ENCODE results near the gene GH2. TPM values are rescaled to one million over a fixed set of nuclear protein-coding genes. Genes with fewer than 3 reads are reported as not detected.
"Not testable (repeated sequence)": the region's sequence is repeated elsewhere in the genome, so short reads cannot be mapped to it uniquely, and the experiment has no call there.

GH2 gene
- total RNA-seq, 1 donor from 2014 or later = not detected

DNA sequence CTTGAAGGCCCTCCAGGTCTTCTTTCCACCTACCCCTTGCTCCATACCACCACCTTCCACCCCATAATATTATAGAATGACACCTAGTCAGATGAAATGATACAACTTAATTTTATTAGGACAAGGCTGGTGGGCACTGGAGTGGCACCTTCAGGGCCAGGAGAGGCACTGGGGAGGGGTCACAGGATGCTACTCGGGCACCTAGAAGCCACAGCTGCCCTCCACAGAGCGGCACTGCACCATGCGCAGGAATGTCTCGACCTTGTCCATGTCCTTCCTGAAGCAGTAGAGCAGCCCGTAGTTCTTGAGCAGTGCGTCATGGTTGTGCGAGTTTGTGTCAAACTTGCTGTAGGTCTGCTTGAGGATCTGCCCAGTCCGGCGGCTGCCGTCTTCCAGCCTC, 13.1 kb upstream of the GH2 start:
- not testable (repeated sequence) for DNase-seq (ENCODE audit: low read depth); H3K27me3 ChIP-seq (ENCODE audit: control insufficient read depth, insufficient read depth, low read length); H3K4me3 ChIP-seq (ENCODE audit: low read depth, low read length); H3K36me3 ChIP-seq (ENCODE audit: control insufficient read depth, insufficient read depth, low read length); FAIRE-seq

DNA sequence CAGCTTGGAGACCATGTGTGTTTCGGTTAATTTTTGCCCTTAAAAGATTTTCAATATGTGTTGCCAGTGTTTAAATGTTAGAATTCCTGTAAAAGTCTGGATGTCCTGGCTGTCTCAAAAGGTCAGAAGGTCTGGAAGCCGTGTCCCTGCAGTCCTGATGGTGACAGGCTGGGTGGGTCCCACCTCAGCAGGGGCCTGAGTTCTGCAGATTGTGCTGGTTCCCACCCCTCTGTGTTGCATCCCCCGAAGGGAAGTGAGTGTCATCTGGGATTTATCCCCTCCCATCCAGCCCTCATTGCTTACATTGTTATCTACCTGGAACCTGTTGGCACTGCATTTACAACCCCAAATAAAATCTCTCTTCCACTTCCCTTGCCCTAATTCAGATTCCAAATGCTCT, 12.3 kb upstream of the GH2 start:
- H3K36me3 ChIP-seq (ENCODE audit: control insufficient read depth, insufficient read depth, low read length); H3K27me3 ChIP-seq (ENCODE audit: control insufficient read depth, insufficient read depth, low read length); DNase-seq (ENCODE audit: low read depth); H3K4me3 ChIP-seq (ENCODE audit: low read depth, low read length); FAIRE-seq: not testable (repeated sequence)

DNA sequence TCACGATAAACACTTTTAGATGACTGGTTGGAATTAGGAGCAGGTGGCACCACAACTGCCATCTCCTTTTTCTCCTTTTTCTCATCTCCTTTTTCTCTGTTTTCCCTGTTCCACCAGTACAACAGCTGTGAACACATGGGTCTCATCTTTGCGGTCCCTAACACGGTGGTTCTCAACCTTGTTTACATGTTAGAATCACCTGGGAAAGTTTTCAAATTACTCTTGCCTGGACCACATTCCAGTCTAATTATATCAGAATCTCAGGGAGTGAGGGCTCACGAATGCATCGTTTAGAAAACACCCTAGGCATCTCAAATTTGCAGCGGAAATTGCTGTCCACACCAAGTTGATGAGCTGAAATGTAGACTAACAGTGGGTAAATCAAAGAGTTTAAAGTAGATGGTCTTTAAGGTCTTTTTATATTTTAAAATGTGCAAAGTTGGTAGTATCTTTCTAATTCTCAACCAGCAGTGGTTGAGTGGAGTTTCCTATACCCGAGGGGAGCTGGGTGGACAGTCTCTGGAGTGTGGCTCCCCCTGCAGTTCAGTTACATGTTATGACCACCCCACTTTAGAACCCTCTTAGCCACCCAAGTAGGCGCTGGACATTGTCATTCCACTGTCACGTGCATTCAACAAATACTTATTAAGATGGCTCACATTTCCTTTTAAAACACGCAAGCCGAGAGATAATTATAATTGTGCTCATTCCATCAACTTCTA, 10.7 kb upstream of the GH2 start:
- H3K27me3 ChIP-seq (ENCODE audit: control insufficient read depth, insufficient read depth, low read length); FAIRE-seq; H3K4me3 ChIP-seq (ENCODE audit: low read depth, low read length); H3K36me3 ChIP-seq (ENCODE audit: control insufficient read depth, insufficient read depth, low read length): not testable (repeated sequence)
- DNase-seq (ENCODE audit: low read depth) = peak; percentile 5

DNA sequence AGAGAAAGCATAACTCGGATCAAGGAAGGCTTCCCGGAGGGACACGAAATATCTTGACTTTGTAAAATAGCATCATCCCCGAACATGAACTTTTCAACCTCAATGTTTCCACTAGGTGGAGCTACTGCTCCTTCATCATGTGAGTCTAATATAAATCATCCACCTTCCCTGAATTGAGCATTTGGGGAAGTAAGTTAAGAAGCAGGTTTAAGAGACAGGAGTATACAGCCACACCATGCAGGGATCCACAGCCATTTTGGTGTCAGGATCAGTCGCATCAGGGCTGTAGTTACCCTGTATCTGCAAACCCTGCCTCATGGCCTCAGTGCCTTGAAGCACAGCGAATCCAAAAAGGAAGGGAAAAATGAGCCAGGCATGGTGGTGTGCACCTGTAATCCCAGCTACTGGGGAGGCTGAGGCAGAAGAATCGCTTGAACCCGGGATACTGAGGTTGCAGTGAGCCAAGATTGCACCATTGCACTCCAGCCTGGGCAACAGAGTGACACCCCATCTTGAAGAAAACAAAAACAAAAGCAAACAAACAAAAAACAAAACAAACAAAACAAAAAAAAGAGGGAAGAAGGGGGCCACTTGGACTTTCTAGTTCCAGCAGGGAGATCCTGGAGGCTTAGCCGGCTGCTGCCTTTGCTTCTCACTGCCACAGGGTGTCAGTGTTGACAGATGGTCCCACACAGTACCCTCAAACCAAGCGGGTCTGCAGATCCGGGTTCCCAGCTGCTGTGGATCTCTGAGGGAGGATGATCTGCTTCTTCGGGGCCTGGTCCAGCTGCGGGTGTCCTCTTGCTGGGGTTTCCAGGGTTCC, 7.5 kb upstream of the GH2 start:
- H3K36me3 ChIP-seq (ENCODE audit: control insufficient read depth, insufficient read depth, low read length); FAIRE-seq; H3K27me3 ChIP-seq (ENCODE audit: control insufficient read depth, insufficient read depth, low read length); H3K4me3 ChIP-seq (ENCODE audit: low read depth, low read length): not testable (repeated sequence)
- TF ChIP-seq, protein P1, sequence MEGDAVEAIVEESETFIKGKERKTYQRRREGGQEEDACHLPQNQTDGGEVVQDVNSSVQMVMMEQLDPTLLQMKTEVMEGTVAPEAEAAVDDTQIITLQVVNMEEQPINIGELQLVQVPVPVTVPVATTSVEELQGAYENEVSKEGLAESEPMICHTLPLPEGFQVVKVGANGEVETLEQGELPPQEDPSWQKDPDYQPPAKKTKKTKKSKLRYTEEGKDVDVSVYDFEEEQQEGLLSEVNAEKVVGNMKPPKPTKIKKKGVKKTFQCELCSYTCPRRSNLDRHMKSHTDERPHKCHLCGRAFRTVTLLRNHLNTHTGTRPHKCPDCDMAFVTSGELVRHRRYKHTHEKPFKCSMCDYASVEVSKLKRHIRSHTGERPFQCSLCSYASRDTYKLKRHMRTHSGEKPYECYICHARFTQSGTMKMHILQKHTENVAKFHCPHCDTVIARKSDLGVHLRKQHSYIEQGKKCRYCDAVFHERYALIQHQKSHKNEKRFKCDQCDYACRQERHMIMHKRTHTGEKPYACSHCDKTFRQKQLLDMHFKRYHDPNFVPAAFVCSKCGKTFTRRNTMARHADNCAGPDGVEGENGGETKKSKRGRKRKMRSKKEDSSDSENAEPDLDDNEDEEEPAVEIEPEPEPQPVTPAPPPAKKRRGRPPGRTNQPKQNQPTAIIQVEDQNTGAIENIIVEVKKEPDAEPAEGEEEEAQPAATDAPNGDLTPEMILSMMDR (IDR thresholded peaks at IDR 0.05; ENCODE audit: insufficient read depth, low read length, severe bottlenecking) = peak; percentile 37
- peak; percentile 19 for DNase-seq (ENCODE audit: low read depth)

DNA sequence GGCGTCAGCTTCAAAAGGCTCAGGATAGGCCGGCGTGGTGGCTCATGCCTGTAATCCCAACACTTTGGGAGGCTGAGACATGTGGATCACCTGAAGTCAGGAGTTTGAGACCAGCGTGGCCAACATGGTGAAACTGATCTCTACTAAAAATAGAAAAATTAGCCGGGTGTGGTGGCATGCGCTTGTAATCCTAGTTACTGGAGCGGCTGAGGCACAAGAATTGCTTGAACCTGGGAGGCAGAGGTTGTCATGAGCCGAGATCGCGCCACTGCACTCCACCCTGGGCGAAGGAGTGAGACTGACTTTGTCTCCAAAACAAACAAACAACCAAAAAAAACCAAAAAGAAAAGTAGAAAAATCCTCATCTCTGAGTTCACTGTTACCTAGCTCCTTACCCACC, 3.4 kb upstream of the GH2 start:
- FAIRE-seq; DNase-seq (ENCODE audit: low read depth); H3K4me3 ChIP-seq (ENCODE audit: low read depth, low read length); H3K27me3 ChIP-seq (ENCODE audit: control insufficient read depth, insufficient read depth, low read length); H3K36me3 ChIP-seq (ENCODE audit: control insufficient read depth, insufficient read depth, low read length): not testable (repeated sequence)

DNA sequence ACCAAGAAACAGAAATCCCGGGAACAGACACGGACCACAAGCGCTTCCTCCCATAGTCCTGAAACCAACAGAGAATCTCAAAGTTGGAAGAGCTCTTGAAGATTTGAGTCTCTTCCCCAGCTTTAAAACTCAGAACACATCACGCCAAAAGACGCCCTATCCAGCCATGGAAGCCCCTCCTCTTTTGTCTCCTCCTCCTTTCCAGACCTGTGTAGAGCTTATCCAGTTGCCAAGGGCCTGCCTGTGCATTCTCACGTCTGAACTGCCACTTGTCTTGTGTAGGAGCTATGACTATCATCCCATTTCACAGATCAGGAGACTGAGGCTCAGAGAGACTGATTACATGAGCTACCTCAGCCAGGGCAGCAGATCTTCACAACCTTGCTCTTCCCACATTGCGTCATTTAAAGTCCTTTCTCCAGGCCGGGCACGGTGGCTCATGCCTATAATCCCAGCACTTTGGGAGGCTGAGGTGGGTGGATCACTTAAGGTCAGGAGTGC, 932 bp upstream of the GH2 start:
- not testable (repeated sequence) for H3K36me3 ChIP-seq (ENCODE audit: control insufficient read depth, insufficient read depth, low read length); DNase-seq (ENCODE audit: low read depth); H3K4me3 ChIP-seq (ENCODE audit: low read depth, low read length); FAIRE-seq; H3K27me3 ChIP-seq (ENCODE audit: control insufficient read depth, insufficient read depth, low read length)

DNA sequence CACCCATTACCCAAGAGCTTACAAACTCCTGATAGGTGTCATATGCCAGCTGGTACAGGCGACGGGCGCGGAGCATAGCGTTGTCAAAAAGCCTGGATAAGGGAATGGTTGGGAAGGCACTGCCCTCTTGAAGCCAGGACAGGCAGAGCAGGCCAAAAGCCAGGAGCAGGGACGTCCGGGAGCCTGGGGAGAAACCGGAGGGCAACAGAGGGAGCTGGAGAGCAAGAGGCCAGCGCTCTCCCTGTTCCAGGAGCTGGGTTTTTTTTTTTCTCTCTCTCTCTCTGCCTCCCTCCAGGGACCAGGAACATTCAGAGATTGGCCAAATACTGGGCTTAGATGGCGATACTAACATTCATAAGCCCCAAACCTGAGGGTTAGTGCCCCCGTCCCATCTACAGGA, 407 bp downstream of the GH2 start:
- H3K36me3 ChIP-seq (ENCODE audit: control insufficient read depth, insufficient read depth, low read length); FAIRE-seq; H3K27me3 ChIP-seq (ENCODE audit: control insufficient read depth, insufficient read depth, low read length): not testable (repeated sequence)

DNA sequence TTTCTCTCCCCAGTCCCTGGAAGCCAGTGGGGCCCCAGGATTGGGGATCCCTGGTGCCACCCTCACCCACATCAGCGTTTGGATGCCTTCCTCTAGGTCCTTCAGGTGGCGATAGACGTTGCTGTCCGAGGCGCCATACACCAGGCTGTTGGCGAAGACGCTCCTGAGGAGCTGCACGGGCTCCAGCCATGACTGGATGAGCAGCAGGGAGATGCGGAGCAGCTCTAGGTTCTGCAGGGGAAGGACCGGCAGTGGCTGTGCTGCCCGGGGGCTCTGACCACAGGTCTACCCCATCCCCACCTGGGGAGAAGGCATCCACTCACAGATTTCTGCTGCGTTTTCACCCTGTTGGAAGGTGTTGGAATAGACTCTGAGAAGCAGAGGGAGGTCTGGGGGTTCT, 1.0 kb downstream of the GH2 start:
- no peak for DNase-seq (ENCODE audit: low read depth)
- Histone ChIP-seq H3K4me3 (ENCODE audit: low read depth, low read length) (no peak overlapping the region), H3K27me3 (ENCODE audit: control insufficient read depth, insufficient read depth, low read length) (no peaks in the 10 kb centered on the region), H3K36me3 (ENCODE audit: control insufficient read depth, insufficient read depth, low read length) (no peaks in the 10 kb centered on the region)
- TF ChIP-seq, protein P1 (IDR thresholded peaks at IDR 0.05; ENCODE audit: insufficient read depth, low read length, severe bottlenecking) = no peak
- FAIRE-seq = no peak

More for the DNA sequence above, 407 bp downstream of the GH2 start:
- not testable (repeated sequence) for DNase-seq (ENCODE audit: low read depth); H3K4me3 ChIP-seq (ENCODE audit: low read depth, low read length)

DNA sequence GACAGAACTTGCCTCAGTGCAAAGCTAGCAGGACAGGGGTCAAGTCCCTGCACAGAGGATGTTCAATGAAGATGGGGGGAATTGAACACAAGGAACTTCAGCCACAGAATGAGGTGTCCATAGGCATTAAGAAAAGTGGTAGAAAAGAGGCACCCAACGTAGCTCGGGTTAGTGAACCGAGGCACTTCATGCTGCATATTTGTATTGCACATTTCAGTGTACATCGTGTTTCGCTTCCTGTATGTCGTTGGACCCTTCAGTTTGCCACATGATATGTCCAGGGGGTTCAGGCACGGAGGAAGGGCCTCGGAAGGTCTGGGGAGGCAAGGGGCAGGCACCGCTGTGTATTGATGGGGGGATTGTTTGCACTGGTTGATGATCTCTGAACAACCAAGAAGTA, 3.3 kb downstream of the GH2 start:
- not testable (repeated sequence) for H3K36me3 ChIP-seq (ENCODE audit: control insufficient read depth, insufficient read depth, low read length); H3K4me3 ChIP-seq (ENCODE audit: low read depth, low read length); DNase-seq (ENCODE audit: low read depth); FAIRE-seq; H3K27me3 ChIP-seq (ENCODE audit: control insufficient read depth, insufficient read depth, low read length)

DNA sequence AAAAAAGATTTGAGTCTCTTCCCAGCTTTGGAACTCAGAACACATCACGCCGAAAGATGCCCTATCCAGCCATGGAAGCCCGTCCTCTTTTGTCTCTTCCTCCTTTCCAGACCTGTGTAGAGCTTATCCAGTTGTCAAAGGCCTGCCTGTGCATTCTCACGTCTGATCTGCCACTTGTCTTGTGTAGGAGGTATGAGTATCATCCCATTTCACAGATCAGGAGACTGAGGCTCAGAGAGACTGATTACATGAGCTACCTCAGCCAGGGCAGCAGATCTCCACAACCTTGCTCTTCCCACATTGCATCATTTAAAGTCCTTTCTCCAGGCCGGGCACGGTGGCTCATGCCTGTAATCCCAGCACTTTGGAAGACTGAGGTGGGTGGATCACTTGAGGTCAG, 7.1 kb downstream of the GH2 start:
- not testable (repeated sequence) for H3K36me3 ChIP-seq (ENCODE audit: control insufficient read depth, insufficient read depth, low read length); FAIRE-seq; DNase-seq (ENCODE audit: low read depth); H3K27me3 ChIP-seq (ENCODE audit: control insufficient read depth, insufficient read depth, low read length); H3K4me3 ChIP-seq (ENCODE audit: low read depth, low read length)

DNA sequence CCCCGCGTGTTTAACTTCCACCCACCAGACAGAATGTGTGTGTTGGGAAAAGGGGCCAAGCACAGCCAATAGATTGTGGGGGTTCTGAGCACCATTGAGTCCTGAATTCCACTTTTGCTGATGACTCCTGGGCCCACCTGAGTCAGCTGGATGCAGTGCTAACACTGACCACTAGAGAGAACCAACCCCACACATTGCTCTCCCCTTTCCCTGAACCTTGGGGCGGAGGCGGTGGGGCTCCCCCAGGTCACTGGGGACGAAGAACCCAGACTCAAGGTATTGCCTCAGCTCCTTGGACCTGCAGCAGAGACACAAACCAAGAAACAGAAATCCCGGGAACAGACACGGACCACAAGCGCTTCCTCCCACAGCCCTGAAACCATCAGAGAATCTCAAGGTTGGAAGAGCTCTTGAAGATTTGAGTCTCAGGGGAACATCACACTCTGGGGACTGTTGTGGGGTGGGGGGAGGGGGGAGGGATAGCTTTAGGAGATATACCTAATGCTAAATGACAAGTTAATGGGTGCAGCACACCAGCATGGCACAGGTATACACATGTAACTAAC, 7.6 kb downstream of the GH2 start:
- not testable (repeated sequence) for H3K36me3 ChIP-seq (ENCODE audit: control insufficient read depth, insufficient read depth, low read length); H3K4me3 ChIP-seq (ENCODE audit: low read depth, low read length); H3K27me3 ChIP-seq (ENCODE audit: control insufficient read depth, insufficient read depth, low read length); FAIRE-seq; DNase-seq (ENCODE audit: low read depth)

DNA sequence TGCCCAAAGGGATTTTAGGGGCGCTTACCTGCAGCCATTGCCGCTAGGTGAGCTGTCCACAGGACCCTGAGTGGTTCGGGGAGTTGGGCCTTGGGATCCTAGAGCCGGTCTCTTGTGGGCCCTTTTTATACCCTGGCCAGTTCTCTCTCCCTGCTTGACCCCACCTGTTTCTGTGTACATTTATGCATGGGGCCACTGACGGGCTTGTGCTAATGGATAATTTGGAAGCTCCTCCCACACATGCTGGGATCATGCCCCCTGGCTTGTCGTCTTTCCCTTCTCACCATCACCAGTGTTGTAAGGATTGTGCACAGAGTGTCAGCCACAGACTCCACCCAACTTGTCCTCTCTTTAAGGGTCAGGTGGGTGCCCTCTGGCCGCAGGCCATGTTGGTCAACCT, 8.2 kb downstream of the GH2 start, which contains the start of gene CSH2:
CSH2 (minus strand) TSS at position 101 of the 400 bp plus-strand sequence; CDS start at position 38, 63 bp downstream.
- not testable (repeated sequence) for FAIRE-seq; H3K36me3 ChIP-seq (ENCODE audit: control insufficient read depth, insufficient read depth, low read length); H3K4me3 ChIP-seq (ENCODE audit: low read depth, low read length); DNase-seq (ENCODE audit: low read depth); H3K27me3 ChIP-seq (ENCODE audit: control insufficient read depth, insufficient read depth, low read length)

All from bronchial epithelial cell (primary cell).